HepG2 (cell line): ENCODE measurements around the gene CHST12. TPM values are rescaled to one million over a fixed set of nuclear protein-coding genes. Genes with fewer than 3 reads are reported as not detected.

Experiments used
- ATAC-seq: fragments of 200-7000 bp; cut with Tn5 transposase; 3 replicates; pipeline ENCODE4 v1.9.1; 2020; ENCODE audit warnings: mild to moderate bottlenecking, moderate library complexity
- BruUV-seq: library from RNA; stranded (reverse); fragments of 400-500 nt; replicated peaks from 2 replicates; lab custom pipeline; 2021; lab: Mats Ljungman, UMichigan
- CTCF ChIA-PET: fragments of 300-600 bp; formaldehyde crosslinking; extraction: SDS; loops from one replicate; lab custom pipeline; 2021; ENCODE audit warnings: low total read pairs, inconsistent platforms, low intra/inter-chr PET ratio; lab: Yijun Ruan, JAX
- POLR2A ChIA-PET: fragments of 350-600 bp; sonication (Branson Sonifier 250); formaldehyde crosslinking; loops from one replicate; lab custom pipeline; 2020; ENCODE audit warnings: antibody characterized with exemption, inconsistent platforms; lab: Yijun Ruan, JAX
- DNase-seq: peaks from one replicate; pipeline ENCODE4 v3.0.0-alpha.2; 2015; ENCODE audit warnings: low spot score
- FAIRE-seq: peaks from 3 replicates; lab custom pipeline; 2011; peaks lifted over from hg19 to GRCh38; lab: Jason Lieb, UNC
- H2AFZ ChIP-seq: one replicate; pipeline ENCODE4 v1.6.1; 2011; ENCODE audit warnings: low read length, inconsistent platforms
- H3K27ac ChIP-seq: fragments of 300-600 bp; 3 replicates; pipeline ENCODE4 v1.8.0; 2011; ENCODE audit warnings: mixed run types, mild to moderate bottlenecking, mixed read lengths, low read length, inconsistent platforms; ENCODE audit not compliant: insufficient read depth; ENCODE audit errors: extremely low read length
- H3K27me3 ChIP-seq, 2 experiments: fragments of 200-600 bp in 1 of 2; 2 replicates in 1 of 2; 3 replicates in 1 of 2; pipeline versions ENCODE4 v1.6.0 to v1.8.0; 2011; ENCODE audit warnings: low read length in 2 of 2, mild to moderate bottlenecking in 2 of 2, moderate library complexity in 2 of 2, inconsistent platforms in 1 of 2; ENCODE audit not compliant: insufficient read depth in 2 of 2, control insufficient read depth in 1 of 2
- H3K36me3 ChIP-seq, 2 experiments: fragments of 200-600 bp in 1 of 2; replicated peaks in 1 of 2; 2 replicates in 1 of 2; 3 replicates in 1 of 2; pipeline versions ENCODE4 v1.5.1 to v1.8.0; 2011; ENCODE audit warnings: low read length in 2 of 2, inconsistent platforms in 1 of 2; ENCODE audit not compliant: insufficient read depth in 2 of 2, control insufficient read depth in 1 of 2
- H3K4me1 ChIP-seq: 2 replicates; pipeline ENCODE4 v1.5.1; 2012; ENCODE audit warnings: low read length, inconsistent platforms; ENCODE audit not compliant: insufficient read depth
- H3K4me2 ChIP-seq: 2 replicates; pipeline ENCODE4 v1.6.0; 2011; ENCODE audit warnings: low read depth, low read length, inconsistent platforms
- H3K4me3 ChIP-seq, 3 experiments: fragments of 200-600 bp in 1 of 3; sonication (generic), shearing (Covaris generic) in 1 of 3; replicated peaks in 1 of 3; 2 replicates each; pipeline ENCODE4 v1.5.1; 2011 to 2016; ENCODE audit warnings: low read length in 3 of 3, inconsistent platforms in 2 of 3, low read depth in 2 of 3, mild to moderate bottlenecking in 2 of 3, control low read depth in 1 of 3, mixed read lengths in 1 of 3; ENCODE audit not compliant: insufficient read depth in 1 of 3
- H3K79me2 ChIP-seq: one replicate; pipeline ENCODE4 v1.6.1; 2011; ENCODE audit warnings: low read length, inconsistent platforms; ENCODE audit not compliant: insufficient read depth
- H3K9ac ChIP-seq: 2 replicates; pipeline ENCODE4 v1.6.0; 2011; ENCODE audit warnings: mild to moderate bottlenecking, low read depth, low read length, inconsistent platforms; ENCODE audit not compliant: insufficient read depth
- H3K9me3 ChIP-seq: 2 replicates; pipeline ENCODE4 v1.5.1; 2012; ENCODE audit warnings: mild to moderate bottlenecking, low read length
- H4K20me1 ChIP-seq: 2 replicates; pipeline ENCODE4 v1.6.0; 2011; ENCODE audit warnings: inconsistent platforms, mild to moderate bottlenecking, low read length, moderate library complexity; ENCODE audit not compliant: insufficient read depth
- AGO2 ChIP-seq: fragments of 200-400 bp; formaldehyde crosslinking; optimal IDR thresholded peaks from 2 replicates; pipeline ENCODE3; 2017; ENCODE audit warnings: mild to moderate bottlenecking, low read depth, low read length, moderate library complexity
- AKAP8 ChIP-seq: sonication (generic); formaldehyde crosslinking; IDR thresholded peaks from 2 replicates; pipeline ENCODE4 v1.5.1; 2020; ENCODE audit warnings: mild to moderate bottlenecking, missing genetic modification reagents
- CTCF ChIP-seq: sonication (generic); formaldehyde crosslinking; IDR thresholded peaks from 2 replicates; pipeline ENCODE4 v1.5.0; 2020; ENCODE audit warnings: mild to moderate bottlenecking, missing genetic modification reagents, moderate library complexity
- GABPA ChIP-seq, 2 experiments: IDR thresholded peaks; 2 replicates each; pipeline ENCODE4 v1.6.1; 2011 to 2016; ENCODE audit warnings: low read depth in 2 of 2, low read length in 1 of 2, missing biosample characterization in 1 of 2, missing genetic modification characterization in 1 of 2
- GATAD2A ChIP-seq: IDR thresholded peaks from 2 replicates; pipeline ENCODE4 v1.6.1; 2016
- RBFOX2 ChIP-seq: fragments of 200-400 bp; formaldehyde crosslinking; IDR thresholded peaks from 2 replicates; pipeline ENCODE4 v1.6.1; 2017; ENCODE audit warnings: low read depth, mild to moderate bottlenecking, low read length
- SAFB2 ChIP-seq: sonication (generic); formaldehyde crosslinking; IDR thresholded peaks from 2 replicates; pipeline ENCODE4 v1.5.1; 2020; ENCODE audit warnings: missing genetic modification reagents, low read depth, mild to moderate bottlenecking, borderline replicate concordance
- STAG1 ChIP-seq: sonication (generic); formaldehyde crosslinking; IDR thresholded peaks from 2 replicates; pipeline ENCODE4 v1.4.0; 2020; ENCODE audit warnings: missing genetic modification reagents
- TCF12 ChIP-seq, 2 experiments: fragments of 450-650 bp in 1 of 2; sonication (generic) in 1 of 2; formaldehyde crosslinking in 1 of 2; IDR thresholded peaks; 2 replicates each; pipeline versions ENCODE4 v1.6.1 to v1.8.0; 2017 to 2022; ENCODE audit warnings: antibody characterized with exemption in 1 of 2, mild to moderate bottlenecking in 1 of 2, missing genetic modification reagents in 1 of 2, moderate library complexity in 1 of 2
- ZNF251 ChIP-seq: sonication (generic); formaldehyde crosslinking; IDR thresholded peaks from 2 replicates; pipeline ENCODE4 v1.9.0; 2021; ENCODE audit warnings: mild to moderate bottlenecking, missing genetic modification reagents
- ZNF33A ChIP-seq: sonication (generic); formaldehyde crosslinking; IDR thresholded peaks from 2 replicates; pipeline ENCODE4 v1.5.1; 2020; ENCODE audit warnings: missing genetic modification reagents, mild to moderate bottlenecking, moderate library complexity, borderline replicate concordance
- ZNF562 ChIP-seq: sonication (generic); formaldehyde crosslinking; IDR thresholded peaks from 2 replicates; pipeline ENCODE4 v1.8.0; 2022; ENCODE audit warnings: missing genetic modification reagents, borderline replicate concordance
- WGBS: methylation state at CpG from one replicate; pipeline ENCODE4 v1.1.6; 2017; ENCODE audit warnings: low lambda C conversion rate; 5-methylcytosine and 5-hydroxymethylcytosine counted together
- in situ Hi-C: cut with HindIII; loops from 2 replicates; pipeline ENCODE4 v1.10.0; 2017; ENCODE audit warnings: low pct_unique_long_range_greater_than_20kb; ENCODE audit not compliant: extremely low pct_ligation_motif_present
- intact Hi-C: fragments of 100-400 bp; cut with micrococcal nuclease; formaldehyde crosslinking; loops from one replicate; pipeline ENCODE4 v1.10.0; 2022; ENCODE audit not compliant: unreplicated experiment
- polyA plus RNA-seq, 8 experiments: library from polyadenylated mRNA; depleted of rRNA in 3 of 8; stranded (reverse) in 7 of 8; unstranded in 1 of 8; fragments of >200 nt; fragmentation: Illumina TruSeq in 4 of 8; extraction: Trizol in 4 of 8; gene quantifications; 2 replicates each; pipeline versions ENCODE4 v1.2.1 to v1.2.3, GENCODE V29; 2011 to 2016; ENCODE audit warnings: low read depth in 4 of 8, missing spikeins in 1 of 8, mixed read lengths in 1 of 8; ENCODE audit not compliant: insufficient read depth in 1 of 8
- total RNA-seq, 5 experiments: library from RNA; depleted of rRNA; stranded (reverse); fragments of >200 nt; fragmentation: Illumina TruSeq; extraction: Trizol; gene quantifications; 2 replicates each; pipeline ENCODE4 v1.2.3, GENCODE V29; 2016; ENCODE audit warnings: low read depth in 1 of 5
- TF ChIP-seq, protein P1 (sequence below): sonication (generic); formaldehyde crosslinking; IDR thresholded peaks from 2 replicates; pipeline ENCODE4 v1.5.0; 2020; ENCODE audit warnings: mild to moderate bottlenecking, missing genetic modification reagents
- TF ChIP-seq, protein P2 (sequence below): IDR thresholded peaks from 2 replicates; pipeline ENCODE4 v1.6.1; 2016; ENCODE audit warnings: low read depth, control low read depth

The CHST12 gene
- total and polyA plus RNA-seq, 2 of the 13 experiments (the other 11 are each of a cell fraction or from before 2014, with no cell fraction given) = 6.4 to 15.8 TPM

DNA sequence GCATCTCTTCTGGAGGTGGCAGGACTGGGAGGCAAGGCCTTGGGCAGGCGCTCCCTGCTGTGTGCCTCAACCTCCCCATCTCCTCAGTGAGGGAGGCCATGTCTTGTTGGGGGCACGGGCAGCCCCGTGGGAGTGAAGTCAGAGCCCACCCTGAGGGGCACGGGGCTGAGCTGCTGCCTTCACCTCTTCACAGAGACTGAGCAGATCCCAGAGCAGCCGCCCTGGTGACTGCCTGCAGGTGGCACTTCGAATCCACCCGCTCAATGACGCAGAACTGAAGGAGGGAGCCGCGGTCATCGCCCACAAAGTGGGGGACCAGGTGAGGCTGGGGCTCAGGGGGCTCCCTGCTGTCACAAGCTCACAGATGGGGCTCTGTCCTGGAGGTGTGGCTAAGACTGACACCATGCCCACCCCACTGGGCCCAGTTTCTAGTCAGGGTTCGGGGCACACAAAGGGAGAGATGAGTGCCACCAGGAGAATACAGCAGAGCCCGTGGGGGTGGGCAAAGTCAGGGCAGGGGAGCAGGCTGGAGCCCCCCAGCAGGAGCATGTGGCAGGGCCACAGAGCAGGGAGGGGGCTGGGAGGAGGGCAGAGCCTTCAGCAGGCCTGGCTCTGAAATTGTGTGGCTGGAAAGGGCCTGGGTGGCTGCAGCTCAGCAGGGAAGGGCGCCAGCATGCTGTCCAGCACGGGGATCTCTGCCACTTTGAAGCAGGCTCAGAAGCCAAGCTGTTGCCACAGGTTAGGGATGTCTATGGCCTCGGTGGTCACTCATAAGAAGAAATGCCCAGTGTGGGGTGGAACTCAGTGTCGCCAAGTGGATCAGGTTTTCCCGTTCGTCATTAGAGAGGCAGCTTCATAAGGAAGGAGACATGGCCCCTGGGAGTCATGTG is 18.8 kb upstream of the CHST12 start:
- intact Hi-C loops (loop anchor here (1.0 kb wide), 1 partner anchor 47 kb away; no protein-coding TSS in a partner anchor), in situ Hi-C loops (loop anchor here (10.0 kb wide), 1 partner anchor 50 kb away; no protein-coding TSS in a partner anchor)
- FAIRE-seq (no peak), ATAC-seq (peak; percentile 28), DNase-seq (no peak)
- no TSS peak for BruUV-seq
- peaks cover 9 to 31% of the 10 kb centered on the region in 2 experiments for H3K36me3 ChIP-seq
- 0 out of 2 replicates have a peak, but pooled peaks cover 8% of the 10 kb centered on the region for H3K4me1 ChIP-seq
- 93% methylated on average over 15 of the region's 19 CpGs for WGBS
- H2AFZ ChIP-seq = no peak overlapping the region
- no peaks in the 10 kb centered on the region for H3K9me3 ChIP-seq
- H3K27ac ChIP-seq = no peak overlapping the region
- no peak overlapping the region for H3K4me2 ChIP-seq
- no peak overlapping the region for H3K9ac ChIP-seq
- POLR2A ChIA-PET = no interaction called here
- no peaks in the 10 kb centered on the region for H3K79me2 ChIP-seq
- CTCF ChIA-PET = no interaction called here
- H4K20me1 ChIP-seq = no peaks in the 10 kb centered on the region
- no peak overlapping the region for H3K4me3 ChIP-seq
- no peak for TF ChIP-seq GATAD2A (CRISPR knock-in tag)
- no peak for TF ChIP-seq TCF12 (IDR thresholded peaks at IDR 0.05)
- no peak for TF ChIP-seq TCF12 (CRISPR knock-in tag; IDR thresholded peaks at IDR 0.05)
- peak; percentile 53 for TF ChIP-seq CTCF (CRISPR knock-in tag)
- peak; percentile 60 for TF ChIP-seq STAG1 (CRISPR knock-in tag)
- peak; percentile 2; the same call in 1 of the 2 replicates for TF ChIP-seq RBFOX2
- TF ChIP-seq, protein P1, sequence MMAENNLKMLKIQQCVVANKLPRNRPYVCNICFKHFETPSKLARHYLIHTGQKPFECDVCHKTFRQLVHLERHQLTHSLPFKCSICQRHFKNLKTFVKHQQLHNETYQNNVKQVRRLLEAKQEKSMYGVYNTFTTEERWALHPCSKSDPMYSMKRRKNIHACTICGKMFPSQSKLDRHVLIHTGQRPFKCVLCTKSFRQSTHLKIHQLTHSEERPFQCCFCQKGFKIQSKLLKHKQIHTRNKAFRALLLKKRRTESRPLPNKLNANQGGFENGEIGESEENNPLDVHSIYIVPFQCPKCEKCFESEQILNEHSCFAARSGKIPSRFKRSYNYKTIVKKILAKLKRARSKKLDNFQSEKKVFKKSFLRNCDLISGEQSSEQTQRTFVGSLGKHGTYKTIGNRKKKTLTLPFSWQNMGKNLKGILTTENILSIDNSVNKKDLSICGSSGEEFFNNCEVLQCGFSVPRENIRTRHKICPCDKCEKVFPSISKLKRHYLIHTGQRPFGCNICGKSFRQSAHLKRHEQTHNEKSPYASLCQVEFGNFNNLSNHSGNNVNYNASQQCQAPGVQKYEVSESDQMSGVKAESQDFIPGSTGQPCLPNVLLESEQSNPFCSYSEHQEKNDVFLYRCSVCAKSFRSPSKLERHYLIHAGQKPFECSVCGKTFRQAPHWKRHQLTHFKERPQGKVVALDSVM = no peak
- TF ChIP-seq SAFB2 (CRISPR knock-in tag) = no peak
- no peak for TF ChIP-seq ZNF33A (CRISPR knock-in tag)
- TF ChIP-seq AKAP8 (CRISPR knock-in tag) = no peak
- TF ChIP-seq ZNF251 (CRISPR knock-in tag) = no peak
- no peak for TF ChIP-seq ZNF562 (CRISPR knock-in tag)
- peak; percentile 15 for TF ChIP-seq AGO2
- TF ChIP-seq, protein P2, sequence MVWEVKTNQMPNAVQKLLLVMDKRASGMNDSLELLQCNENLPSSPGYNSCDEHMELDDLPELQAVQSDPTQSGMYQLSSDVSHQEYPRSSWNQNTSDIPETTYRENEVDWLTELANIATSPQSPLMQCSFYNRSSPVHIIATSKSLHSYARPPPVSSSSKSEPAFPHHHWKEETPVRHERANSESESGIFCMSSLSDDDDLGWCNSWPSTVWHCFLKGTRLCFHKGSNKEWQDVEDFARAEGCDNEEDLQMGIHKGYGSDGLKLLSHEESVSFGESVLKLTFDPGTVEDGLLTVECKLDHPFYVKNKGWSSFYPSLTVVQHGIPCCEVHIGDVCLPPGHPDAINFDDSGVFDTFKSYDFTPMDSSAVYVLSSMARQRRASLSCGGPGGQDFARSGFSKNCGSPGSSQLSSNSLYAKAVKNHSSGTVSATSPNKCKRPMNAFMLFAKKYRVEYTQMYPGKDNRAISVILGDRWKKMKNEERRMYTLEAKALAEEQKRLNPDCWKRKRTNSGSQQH (CRISPR knock-in tag) = no peak
- no peak for TF ChIP-seq GABPA (IDR thresholded peaks at IDR 0.05; ENCODE audit: low read depth, low read length)
- TF ChIP-seq GABPA (CRISPR knock-in tag; IDR thresholded peaks at IDR 0.05; ENCODE audit: low read depth) = no peak
- H3K27me3 ChIP-seq = no peaks in the 10 kb centered on the region
